ENCODE results near the gene LEKR1.
"Not testable (repeated sequence)": the region's sequence is repeated elsewhere in the genome, so short reads cannot be mapped to it uniquely, and the experiment has no call there.

LEKR1 gene

DNA sequence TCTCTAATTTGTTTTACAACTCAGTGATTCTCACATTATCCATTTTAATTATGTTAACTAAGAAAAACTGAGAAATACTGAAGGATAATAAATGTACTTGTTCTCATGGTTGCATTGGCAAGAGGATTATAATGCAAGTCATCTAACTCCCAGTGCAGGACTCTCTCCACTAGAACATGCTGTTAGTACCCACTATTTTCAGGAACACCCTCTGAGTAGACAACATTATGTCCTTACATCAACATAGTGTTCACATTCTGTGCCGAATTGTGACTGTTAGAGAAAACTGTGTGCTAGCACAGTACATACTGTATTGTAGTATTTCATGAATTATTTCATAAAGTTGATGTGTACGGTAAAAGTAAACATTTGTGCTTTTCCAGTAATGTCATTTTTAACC lies 80.1 kb downstream of the LEKR1 start:
- H3K4me3 Mint-ChIP-seq, result no peak overlapping the region
- no peak overlapping the region for H3K27ac Mint-ChIP-seq (ENCODE audit: low read depth)
- no peaks in the 10 kb centered on the region for H3K9me3 Mint-ChIP-seq
- peaks cover 10% of the 10 kb centered on the region for H3K27me3 Mint-ChIP-seq
- ATAC-seq (replicated peaks; ENCODE audit: extremely low read depth, poor library complexity, severe bottlenecking), result no peak
- no peaks in the 10 kb centered on the region for H3K36me3 Mint-ChIP-seq (ENCODE audit: insufficient read depth)
- H3K4me1 Mint-ChIP-seq, result no peaks in the 10 kb centered on the region
- no peak for DNase-seq (ENCODE audit: low spot score in 2 of 2)

DNA sequence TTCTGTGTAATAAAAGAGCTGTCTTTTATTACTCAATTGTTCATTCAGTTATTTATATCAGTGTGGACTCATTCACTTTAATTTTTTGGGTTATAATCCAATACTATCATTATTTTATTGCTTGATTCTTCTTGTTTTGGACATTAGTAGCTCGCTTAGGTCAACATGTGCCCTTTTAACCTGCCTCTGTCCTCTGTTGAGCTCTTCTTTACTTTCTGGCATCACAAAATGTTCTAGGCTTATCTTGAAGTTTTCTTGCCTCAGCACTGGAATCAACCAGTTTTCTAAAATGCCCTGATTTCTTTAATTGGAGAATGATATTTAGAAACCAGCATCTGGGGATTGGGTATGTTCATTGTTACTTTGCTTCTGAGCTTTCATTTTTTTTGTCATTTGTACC lies 82.2 kb downstream of the LEKR1 start:
- Mint-ChIP-seq H3K4me3 (no peak overlapping the region), H3K4me1 (no peaks in the 10 kb centered on the region), H3K27ac (ENCODE audit: low read depth) (no peak overlapping the region), H3K36me3 (ENCODE audit: insufficient read depth) (no peaks in the 10 kb centered on the region), H3K9me3 (no peaks in the 10 kb centered on the region), H3K27me3 (peaks cover 10% of the 10 kb centered on the region)
- ATAC-seq (replicated peaks; ENCODE audit: extremely low read depth, poor library complexity, severe bottlenecking) (no peak), DNase-seq (ENCODE audit: low spot score in 2 of 2) (no peak)

DNA sequence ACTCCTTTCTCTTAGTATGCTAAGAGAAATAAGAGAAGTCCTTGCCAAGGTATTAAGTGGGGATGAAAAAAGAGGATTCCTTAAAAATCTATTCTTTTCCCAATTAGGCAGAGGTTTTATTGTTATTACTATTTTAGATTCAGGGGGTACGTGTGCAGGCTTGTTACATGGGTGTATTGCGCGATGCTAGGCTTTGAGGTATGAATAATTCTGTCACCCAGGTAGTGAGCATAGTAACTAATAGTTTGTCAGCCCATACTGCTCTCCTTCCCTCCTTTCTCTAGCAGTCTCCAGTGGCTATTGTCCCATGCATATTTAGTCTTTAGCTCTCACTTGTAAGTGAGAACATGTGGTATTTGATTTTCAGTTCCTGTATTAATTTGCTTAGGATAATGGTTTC lies 83.9 kb downstream of the LEKR1 start:
- H3K27ac Mint-ChIP-seq (ENCODE audit: low read depth), result no peak overlapping the region
- no peaks in the 10 kb centered on the region for H3K4me1 Mint-ChIP-seq
- ATAC-seq (replicated peaks; ENCODE audit: extremely low read depth, poor library complexity, severe bottlenecking) (no peak), DNase-seq (ENCODE audit: low spot score in 2 of 2) (no peak)
- no peaks in the 10 kb centered on the region for H3K36me3 Mint-ChIP-seq (ENCODE audit: insufficient read depth)
- no peak overlapping the region for H3K4me3 Mint-ChIP-seq
- peaks cover 6% of the 10 kb centered on the region for H3K9me3 Mint-ChIP-seq
- H3K27me3 Mint-ChIP-seq, result peaks cover 10% of the 10 kb centered on the region

DNA sequence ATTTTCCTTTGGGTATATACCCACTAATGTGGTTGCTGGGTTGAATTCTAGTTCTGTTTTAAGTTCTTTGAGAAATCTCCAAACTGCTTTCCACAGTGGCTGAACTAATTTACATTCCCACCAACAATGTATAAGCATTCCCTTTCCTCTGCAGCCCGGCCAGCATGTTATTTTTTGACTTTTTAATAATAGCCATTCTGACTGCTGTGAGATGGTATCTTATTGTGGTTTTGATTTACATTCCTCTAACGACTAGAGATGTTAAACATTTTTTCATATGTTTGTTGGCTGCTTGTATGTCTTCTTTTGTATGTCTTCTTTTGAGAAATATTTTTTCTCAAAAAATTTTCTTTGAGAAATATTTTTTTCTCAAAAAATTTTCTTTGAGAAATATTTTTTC lies 84.7 kb downstream of the LEKR1 start:
- not testable (repeated sequence) for ATAC-seq (replicated peaks; ENCODE audit: extremely low read depth, poor library complexity, severe bottlenecking); H3K36me3 Mint-ChIP-seq (ENCODE audit: insufficient read depth); H3K27me3 Mint-ChIP-seq; H3K4me1 Mint-ChIP-seq; H3K4me3 Mint-ChIP-seq; H3K9me3 Mint-ChIP-seq; H3K27ac Mint-ChIP-seq (ENCODE audit: low read depth); DNase-seq (ENCODE audit: low spot score in 2 of 2)

DNA sequence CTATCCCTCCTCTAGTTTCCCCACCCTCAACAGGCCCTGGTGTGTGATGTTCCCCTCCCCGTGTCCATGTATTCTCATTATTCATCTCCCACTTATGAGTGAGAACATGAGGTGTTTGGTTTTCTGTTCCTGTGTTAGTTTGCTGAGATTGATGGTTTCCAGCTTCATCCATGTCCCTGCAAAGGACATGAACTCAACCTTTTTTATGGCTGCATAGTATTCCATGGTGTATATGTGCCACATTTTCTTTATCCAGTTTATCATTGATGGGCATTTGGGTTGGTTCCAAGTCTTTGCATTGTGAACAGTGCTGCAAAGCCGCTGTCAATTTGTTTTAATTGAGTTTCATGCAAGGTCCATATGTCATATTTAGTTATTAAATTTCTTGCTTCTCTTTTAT lies 88.1 kb downstream of the LEKR1 start:
- not testable (repeated sequence) for H3K27me3 Mint-ChIP-seq; H3K27ac Mint-ChIP-seq (ENCODE audit: low read depth); DNase-seq (ENCODE audit: low spot score in 2 of 2); H3K9me3 Mint-ChIP-seq; H3K4me1 Mint-ChIP-seq; ATAC-seq (replicated peaks; ENCODE audit: extremely low read depth, poor library complexity, severe bottlenecking); H3K4me3 Mint-ChIP-seq; H3K36me3 Mint-ChIP-seq (ENCODE audit: insufficient read depth)

DNA sequence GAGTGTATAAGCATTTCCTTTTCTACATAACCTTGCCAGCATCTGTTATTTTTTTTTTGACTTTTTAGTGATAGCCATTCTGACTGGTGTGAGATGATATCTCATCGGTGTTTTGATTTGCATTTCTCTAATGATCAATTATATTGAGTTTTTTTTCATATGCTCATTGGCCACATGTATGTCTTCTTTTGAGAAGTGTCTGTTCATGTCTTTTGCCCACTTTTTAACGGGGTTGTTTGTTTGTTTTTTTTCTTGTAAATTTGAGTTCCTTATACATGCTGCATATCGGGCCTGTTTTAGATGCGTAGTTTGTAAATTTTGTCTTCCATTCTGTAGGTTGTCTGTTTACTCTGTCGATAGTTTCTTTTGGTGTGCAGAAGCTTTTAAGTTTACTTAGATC lies 89.2 kb downstream of the LEKR1 start:
- H3K4me3 Mint-ChIP-seq, result no peak overlapping the region
- no peaks in the 10 kb centered on the region for H3K4me1 Mint-ChIP-seq
- peaks cover 6% of the 10 kb centered on the region for H3K9me3 Mint-ChIP-seq
- ATAC-seq (replicated peaks; ENCODE audit: extremely low read depth, poor library complexity, severe bottlenecking) (no peak), DNase-seq (ENCODE audit: low spot score in 2 of 2) (no peak)
- H3K27ac Mint-ChIP-seq (ENCODE audit: low read depth), result no peak overlapping the region
- H3K36me3 Mint-ChIP-seq (ENCODE audit: insufficient read depth), result no peaks in the 10 kb centered on the region
- H3K27me3 Mint-ChIP-seq, result no peaks in the 10 kb centered on the region

DNA sequence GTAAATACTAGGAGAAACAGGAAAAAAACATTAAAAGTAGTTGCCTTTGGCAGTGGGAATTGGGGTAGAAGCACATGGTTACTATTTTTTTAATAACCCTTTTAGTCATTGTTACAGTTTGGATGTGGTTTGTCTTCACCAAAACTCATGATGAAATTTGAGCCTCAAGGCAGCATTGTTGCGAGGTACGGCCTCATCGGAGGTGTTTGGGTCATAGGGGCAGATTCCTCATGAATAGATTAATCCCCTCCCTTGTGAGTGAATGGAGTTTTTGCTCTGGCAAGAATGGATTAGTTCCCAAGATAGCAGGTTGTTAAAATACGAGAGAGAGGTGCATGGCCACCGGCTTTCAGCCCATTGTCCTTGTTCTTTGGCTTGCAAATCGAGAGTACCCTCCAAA lies 92.6 kb downstream of the LEKR1 start:
- DNase-seq (ENCODE audit: low spot score in 2 of 2) (no peak), ATAC-seq (replicated peaks; ENCODE audit: extremely low read depth, poor library complexity, severe bottlenecking) (no peak)
- H3K4me3 Mint-ChIP-seq, result no peak overlapping the region
- no peaks in the 10 kb centered on the region for H3K4me1 Mint-ChIP-seq
- no peaks in the 10 kb centered on the region for H3K27me3 Mint-ChIP-seq
- no peak overlapping the region for H3K27ac Mint-ChIP-seq (ENCODE audit: low read depth)
- no peaks in the 10 kb centered on the region for H3K36me3 Mint-ChIP-seq (ENCODE audit: insufficient read depth)
- H3K9me3 Mint-ChIP-seq, result peaks cover 6% of the 10 kb centered on the region

DNA sequence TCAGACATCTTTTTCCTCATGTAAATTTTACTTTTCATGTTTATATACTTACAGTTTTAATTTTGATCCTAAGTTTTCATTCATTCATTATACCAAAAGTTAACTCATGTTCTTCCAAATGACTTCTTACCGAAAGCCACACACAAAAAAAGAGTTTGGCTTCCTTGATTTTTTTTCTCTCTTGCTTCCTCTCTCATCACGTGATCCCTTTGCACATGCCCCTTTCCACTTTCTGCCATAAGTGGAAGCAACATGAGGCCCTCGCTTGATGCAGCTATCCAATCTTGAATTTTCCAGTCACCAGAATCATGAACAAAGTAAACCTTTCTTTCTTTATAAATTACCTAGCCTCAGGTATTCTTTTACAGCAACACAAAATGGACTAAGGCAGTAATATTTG lies 93.7 kb downstream of the LEKR1 start:
- H3K4me1 Mint-ChIP-seq, result no peaks in the 10 kb centered on the region
- no peaks in the 10 kb centered on the region for H3K27me3 Mint-ChIP-seq
- H3K27ac Mint-ChIP-seq (ENCODE audit: low read depth), result no peak overlapping the region
- ATAC-seq (replicated peaks; ENCODE audit: extremely low read depth, poor library complexity, severe bottlenecking) (no peak), DNase-seq (ENCODE audit: low spot score in 2 of 2) (no peak)
- H3K9me3 Mint-ChIP-seq, result peaks cover under 1% of the 10 kb centered on the region
- no peak overlapping the region for H3K4me3 Mint-ChIP-seq
- no peaks in the 10 kb centered on the region for H3K36me3 Mint-ChIP-seq (ENCODE audit: insufficient read depth)

DNA sequence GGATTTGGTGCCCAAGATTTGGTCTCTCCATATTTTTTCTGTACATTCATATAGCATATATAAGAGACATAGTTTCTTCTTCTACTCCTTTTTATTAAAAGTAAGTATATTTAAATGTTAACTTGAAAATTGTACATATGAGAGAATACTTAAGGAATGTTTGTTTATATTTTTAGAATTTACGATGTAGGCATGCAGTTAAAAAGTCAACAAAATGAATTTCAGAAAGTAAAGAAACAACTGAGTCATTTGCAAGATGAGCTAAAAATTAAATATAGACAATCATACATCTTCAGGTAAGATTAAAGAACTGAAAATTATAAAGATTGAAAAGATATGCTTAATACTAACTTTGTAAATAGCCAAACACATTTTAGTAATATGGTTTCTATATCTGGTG lies 94.2 kb downstream of the LEKR1 start:
- no peaks in the 10 kb centered on the region for H3K9me3 Mint-ChIP-seq

DNA sequence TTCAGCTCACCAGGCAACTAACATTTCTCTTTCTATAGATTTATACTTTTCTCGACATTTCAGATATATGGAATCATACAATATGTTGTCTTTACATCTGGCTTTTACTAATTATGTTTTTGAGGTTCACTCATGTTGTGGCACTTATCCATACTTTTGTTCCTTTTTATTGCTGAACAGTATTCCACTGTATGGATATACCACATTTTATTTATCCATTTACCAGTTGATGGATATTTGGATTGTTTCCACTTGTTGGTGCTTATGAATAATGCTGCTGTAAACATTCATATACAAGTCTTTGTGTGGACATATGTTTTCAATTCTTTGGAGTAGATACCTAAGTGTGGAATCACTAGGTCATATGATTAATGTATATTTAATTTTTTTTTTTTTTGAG lies 97.2 kb downstream of the LEKR1 start:
- Mint-ChIP-seq H3K36me3 (ENCODE audit: insufficient read depth) (no peaks in the 10 kb centered on the region), H3K27me3 (no peaks in the 10 kb centered on the region), H3K4me1 (no peaks in the 10 kb centered on the region), H3K4me3 (no peak overlapping the region), H3K9me3 (peaks cover 6% of the 10 kb centered on the region), H3K27ac (ENCODE audit: low read depth) (no peak overlapping the region)
- ATAC-seq (replicated peaks; ENCODE audit: extremely low read depth, poor library complexity, severe bottlenecking) (no peak), DNase-seq (ENCODE audit: low spot score in 2 of 2) (no peak)

More for the DNA sequence above, 94.2 kb downstream of the LEKR1 start:
- no peak for DNase-seq (ENCODE audit: low spot score in 2 of 2)
- Mint-ChIP-seq H3K27me3 (no peaks in the 10 kb centered on the region), H3K4me1 (no peaks in the 10 kb centered on the region), H3K27ac (ENCODE audit: low read depth) (no peak overlapping the region), H3K4me3 (no peak overlapping the region), H3K36me3 (ENCODE audit: insufficient read depth) (no peaks in the 10 kb centered on the region)
- no peak for ATAC-seq (replicated peaks; ENCODE audit: extremely low read depth, poor library complexity, severe bottlenecking)

DNA sequence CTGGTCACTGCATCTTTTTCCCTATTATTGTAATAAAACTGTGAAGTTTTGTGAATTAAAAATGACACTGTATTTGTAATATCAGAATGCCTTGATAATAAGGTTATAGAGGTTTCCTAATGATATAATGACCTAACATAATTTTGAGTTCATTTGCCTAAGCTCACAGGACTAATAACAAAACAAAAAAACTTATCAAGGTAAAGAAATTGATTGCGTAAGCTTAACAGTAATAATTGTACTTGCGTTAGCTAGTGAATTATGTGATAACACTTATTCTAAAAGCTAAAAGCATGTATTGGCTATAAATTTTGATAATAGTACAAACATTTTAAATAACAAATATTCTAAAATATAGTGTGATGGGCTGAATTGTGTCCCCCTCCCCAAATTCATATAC lies 112.6 kb downstream of the LEKR1 start:
- H3K4me1 Mint-ChIP-seq, result no peaks in the 10 kb centered on the region
- H3K4me3 Mint-ChIP-seq, result no peak overlapping the region
- H3K36me3 Mint-ChIP-seq (ENCODE audit: insufficient read depth), result no peaks in the 10 kb centered on the region
- DNase-seq (ENCODE audit: low spot score in 2 of 2), result no peak
- H3K27ac Mint-ChIP-seq (ENCODE audit: low read depth), result no peak overlapping the region
- no peak for ATAC-seq (replicated peaks; ENCODE audit: extremely low read depth, poor library complexity, severe bottlenecking)
- H3K9me3 Mint-ChIP-seq, result no peaks in the 10 kb centered on the region
- no peaks in the 10 kb centered on the region for H3K27me3 Mint-ChIP-seq

DNA sequence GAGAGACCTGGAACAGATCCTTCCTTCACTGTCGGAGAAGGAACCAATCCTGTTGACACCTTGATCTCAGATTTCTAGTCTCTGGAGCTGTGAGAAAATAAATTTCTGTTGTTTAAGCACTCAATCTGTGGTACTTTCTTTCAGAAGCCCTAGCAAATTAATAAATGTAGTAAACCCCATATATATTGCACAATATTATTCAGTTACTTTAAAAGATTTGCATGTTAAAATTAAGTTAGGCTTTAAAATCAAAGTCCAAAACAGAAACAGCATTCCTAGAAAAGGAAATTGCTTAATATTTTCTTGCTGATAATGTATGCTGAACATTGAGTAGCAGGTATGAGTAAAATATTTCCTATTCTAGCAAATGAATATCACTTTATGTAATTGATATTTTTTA lies 113.2 kb downstream of the LEKR1 start:
- H3K36me3 Mint-ChIP-seq (ENCODE audit: insufficient read depth), result no peaks in the 10 kb centered on the region
- H3K27me3 Mint-ChIP-seq, result no peaks in the 10 kb centered on the region
- no peak overlapping the region for H3K27ac Mint-ChIP-seq (ENCODE audit: low read depth)
- H3K4me1 Mint-ChIP-seq, result no peaks in the 10 kb centered on the region
- no peak overlapping the region for H3K4me3 Mint-ChIP-seq
- no peak for ATAC-seq (replicated peaks; ENCODE audit: extremely low read depth, poor library complexity, severe bottlenecking)
- DNase-seq (ENCODE audit: low spot score in 2 of 2), result no peak
- H3K9me3 Mint-ChIP-seq, result no peaks in the 10 kb centered on the region

DNA sequence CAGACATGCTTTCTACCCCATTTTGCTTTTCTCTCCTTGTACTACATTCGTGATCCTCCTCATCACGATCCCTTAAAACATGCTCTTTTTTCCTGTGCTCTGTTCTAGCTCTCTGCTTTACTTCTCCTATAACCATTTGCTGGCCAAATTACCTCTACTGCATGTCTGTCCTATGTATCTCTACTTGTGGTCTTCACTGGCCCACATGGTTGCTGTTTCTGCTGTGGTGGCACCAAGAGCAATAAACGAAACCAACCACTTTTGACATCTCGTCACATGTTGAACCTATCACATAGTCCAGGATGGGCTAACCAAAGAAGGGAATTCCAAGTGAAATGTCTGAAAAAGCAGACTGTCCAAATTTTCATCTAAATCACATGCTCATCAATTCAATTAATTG lies 115.2 kb downstream of the LEKR1 start:
- DNase-seq (ENCODE audit: low spot score in 2 of 2) (no peak), ATAC-seq (replicated peaks; ENCODE audit: extremely low read depth, poor library complexity, severe bottlenecking) (no peak)
- no peaks in the 10 kb centered on the region for H3K9me3 Mint-ChIP-seq
- no peak overlapping the region for H3K4me3 Mint-ChIP-seq
- no peaks in the 10 kb centered on the region for H3K27me3 Mint-ChIP-seq
- no peaks in the 10 kb centered on the region for H3K4me1 Mint-ChIP-seq
- no peaks in the 10 kb centered on the region for H3K36me3 Mint-ChIP-seq (ENCODE audit: insufficient read depth)
- H3K27ac Mint-ChIP-seq (ENCODE audit: low read depth), result no peak overlapping the region
